Loucy (cell line): Measurements from ENCODE around the gene KRT77.

ENCODE experiments used
- H2AFZ ChIP-seq: fragments of 200-600 bp; sonication (generic); 2 replicates; pipeline ENCODE4 v1.6.0; 2016; ENCODE audit warnings: antibody characterized with exemption, mild to moderate bottlenecking, low read length, moderate library complexity
- H3F3A ChIP-seq: fragments of 200-600 bp; 2 replicates; pipeline ENCODE4 v1.6.0; 2016; ENCODE audit warnings: antibody characterized with exemption, low read depth, mild to moderate bottlenecking
- H3K27me3 ChIP-seq: fragments of 200-600 bp; sonication (generic); 2 replicates; pipeline ENCODE4 v1.6.1; 2014; ENCODE audit warnings: low read length, mild to moderate bottlenecking; ENCODE audit not compliant: insufficient read depth, poor library complexity, severe bottlenecking
- H3K36me3 ChIP-seq: fragments of 200-600 bp; sonication (generic); 2 replicates; pipeline ENCODE4 v1.6.1; 2016; ENCODE audit warnings: low read length; ENCODE audit not compliant: insufficient read depth
- H3K4me1 ChIP-seq: fragments of 200-600 bp; sonication (generic); 2 replicates; pipeline ENCODE4 v1.5.1; 2014; ENCODE audit warnings: low read length, mild to moderate bottlenecking; ENCODE audit not compliant: insufficient read depth, poor library complexity, severe bottlenecking
- H3K4me2 ChIP-seq: fragments of 200-600 bp; sonication (generic); 2 replicates; pipeline ENCODE4 v1.6.0; 2014; ENCODE audit warnings: antibody characterized with exemption, low read length, low read depth, mild to moderate bottlenecking; ENCODE audit not compliant: poor library complexity, severe bottlenecking
- H3K4me3 ChIP-seq: fragments of 200-600 bp; sonication (generic); 2 replicates; pipeline ENCODE4 v1.5.1; 2014; ENCODE audit warnings: low read length, mild to moderate bottlenecking, mixed read lengths; ENCODE audit not compliant: poor library complexity, severe bottlenecking
- H3K79me2 ChIP-seq: fragments of 200-600 bp; sonication (generic); 2 replicates; pipeline ENCODE4 v1.6.1; 2014; ENCODE audit warnings: low read length; ENCODE audit not compliant: insufficient read depth
- H3K9ac ChIP-seq: fragments of 200-600 bp; sonication (generic); 2 replicates; pipeline ENCODE4 v1.6.0; 2014; ENCODE audit warnings: mild to moderate bottlenecking, low read depth, low read length, moderate library complexity; ENCODE audit not compliant: poor library complexity, severe bottlenecking
- H3K9me2 ChIP-seq: fragments of 200-600 bp; sonication (generic); replicated peaks from 2 replicates; pipeline ENCODE4 v1.6.1; 2016; ENCODE audit warnings: low read depth, low read length, mixed read lengths
- H3K9me3 ChIP-seq: fragments of 200-600 bp; sonication (generic); 2 replicates; pipeline ENCODE4 v1.6.1; 2014; ENCODE audit warnings: mild to moderate bottlenecking, antibody characterized with exemption, low read length, low read depth; ENCODE audit not compliant: insufficient read depth
- H4K20me1 ChIP-seq: fragments of 200-600 bp; sonication (generic); 2 replicates; pipeline ENCODE4 v1.6.0; 2014; ENCODE audit warnings: antibody characterized with exemption, low read length, mild to moderate bottlenecking; ENCODE audit not compliant: insufficient read depth, poor library complexity, severe bottlenecking
- CTCF ChIP-seq: fragments of 200-600 bp; sonication (generic); conservative IDR thresholded peaks from 2 replicates; pipeline ENCODE4 v1.5.1; 2014; ENCODE audit warnings: mild to moderate bottlenecking, antibody characterized with exemption, low read length
- EZH2phosphoT487 ChIP-seq: fragments of 200-600 bp; IDR thresholded peaks from 2 replicates; pipeline ENCODE4 v1.6.1; 2018; ENCODE audit warnings: antibody characterized with exemption, mild to moderate bottlenecking, moderate library complexity, borderline replicate concordance

The KRT77 gene

DNA sequence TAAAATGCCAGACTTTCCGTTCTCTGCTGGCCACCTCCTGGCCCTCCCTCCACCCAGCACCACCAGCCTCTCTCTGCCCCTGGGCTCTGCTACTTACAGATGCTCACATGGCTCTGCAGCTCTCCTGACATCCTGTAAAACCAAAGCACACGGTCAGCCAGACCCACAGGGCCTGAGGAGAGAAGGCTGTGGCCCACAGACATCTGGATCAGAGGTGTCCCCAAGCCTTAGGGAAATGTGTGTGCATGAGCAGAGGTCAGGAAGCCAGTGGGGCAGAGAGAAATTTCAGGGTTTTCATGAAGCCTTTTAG, 11.5 kb downstream of the KRT77 start:
- Histone ChIP-seq H3K9ac (no peak overlapping the region), H3K27me3 (no peaks in the 10 kb centered on the region), H2AFZ (no peak overlapping the region), H3K79me2 (no peaks in the 10 kb centered on the region), H3K4me3 (no peak overlapping the region), H3K9me2 (no peaks in the 10 kb centered on the region), H3F3A (no peaks in the 10 kb centered on the region), H4K20me1 (no peaks in the 10 kb centered on the region), H3K36me3 (no peaks in the 10 kb centered on the region), H3K9me3 (no peaks in the 10 kb centered on the region), H3K4me2 (no peak overlapping the region), H3K4me1 (peaks cover 20% of the 10 kb centered on the region)
- TF ChIP-seq EZH2phosphoT487 (no peak), CTCF (no peak)

DNA sequence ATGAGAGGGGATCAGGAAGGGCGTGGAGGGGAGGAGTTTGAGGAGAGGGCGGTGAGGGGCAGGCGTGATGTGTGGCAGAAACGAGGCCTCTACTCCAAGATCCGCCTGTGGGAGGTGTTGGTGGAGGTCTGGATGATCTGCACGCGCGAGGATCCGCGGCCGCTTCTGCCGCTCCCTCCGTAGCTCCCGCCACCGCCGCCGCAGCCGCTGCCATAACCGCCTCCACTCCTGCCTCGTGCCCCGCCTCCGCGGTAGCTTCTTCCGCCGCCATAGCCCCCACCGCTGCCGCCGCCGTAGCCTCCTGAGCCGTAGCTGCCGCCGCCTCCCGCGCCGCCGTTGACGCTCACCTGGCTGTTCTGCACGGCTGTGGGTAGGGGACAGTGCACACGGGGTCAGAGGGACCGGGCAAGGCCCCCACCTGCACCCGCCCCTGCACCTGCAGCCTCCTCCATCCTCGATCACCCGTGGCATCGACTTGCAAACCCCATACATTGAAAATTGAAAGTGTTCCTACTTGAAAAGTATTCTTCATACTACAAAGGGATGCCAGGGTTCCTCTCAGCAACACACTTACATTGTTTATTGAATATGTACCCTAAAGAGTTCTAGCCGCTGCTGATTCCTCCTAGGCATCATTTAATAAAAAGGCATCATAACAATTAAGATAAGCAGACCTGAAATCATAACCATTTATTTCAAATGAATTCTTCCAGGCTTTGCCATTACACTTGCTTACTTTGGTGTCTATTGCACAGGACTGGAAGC, 12.1 kb downstream of the KRT77 start:
- TF ChIP-seq CTCF (no peak), EZH2phosphoT487 (no peak)
- Histone ChIP-seq H3K9me2 (no peaks in the 10 kb centered on the region), H3F3A (no peaks in the 10 kb centered on the region), H3K4me2 (no peak overlapping the region), H2AFZ (no peak overlapping the region), H3K36me3 (no peaks in the 10 kb centered on the region), H3K27me3 (no peaks in the 10 kb centered on the region), H3K79me2 (no peaks in the 10 kb centered on the region), H3K9me3 (no peaks in the 10 kb centered on the region), H3K4me1 (peaks cover 20% of the 10 kb centered on the region), H4K20me1 (no peaks in the 10 kb centered on the region), H3K4me3 (no peak overlapping the region), H3K9ac (no peak overlapping the region)

DNA sequence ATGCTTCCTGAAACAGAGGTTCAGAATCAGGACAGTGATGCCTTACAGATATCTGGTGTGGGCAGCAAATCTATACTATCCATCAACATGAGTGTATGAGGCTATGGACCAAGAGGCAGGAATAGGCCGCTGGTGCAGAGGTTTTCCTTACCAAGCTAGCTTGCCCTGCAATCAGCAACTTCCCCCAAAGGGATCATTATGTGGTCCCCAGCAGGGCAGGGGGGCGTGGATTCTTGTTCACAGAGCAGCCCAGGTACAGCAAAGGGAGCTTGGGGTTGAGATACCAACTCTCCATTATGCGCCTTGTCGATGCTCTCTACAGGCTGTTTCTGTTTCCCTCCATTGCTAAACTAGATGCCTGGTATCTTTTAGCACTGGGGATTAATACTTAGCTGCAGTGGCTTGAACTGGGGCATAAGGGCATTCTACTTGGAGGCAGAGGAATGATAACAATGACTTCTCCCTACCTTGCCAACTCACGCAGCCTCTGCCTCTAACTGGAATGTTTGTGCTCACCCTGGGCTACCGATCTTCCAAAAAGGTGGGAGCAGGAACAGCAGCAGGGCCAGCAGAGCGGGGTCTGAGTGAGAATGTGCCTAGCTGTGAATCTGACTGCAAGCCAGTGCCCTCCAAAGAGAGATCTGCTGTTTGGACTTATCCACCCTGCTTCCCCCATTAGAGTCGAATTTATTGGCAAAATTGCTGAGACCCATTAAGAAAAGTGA, 12.8 kb downstream of the KRT77 start:
- Histone ChIP-seq H3F3A (no peaks in the 10 kb centered on the region), H3K9me3 (no peaks in the 10 kb centered on the region), H3K9ac (no peak overlapping the region), H3K4me2 (no peak overlapping the region), H3K4me3 (no peak overlapping the region), H4K20me1 (no peaks in the 10 kb centered on the region), H3K27me3 (no peaks in the 10 kb centered on the region), H3K4me1 (peaks cover 20% of the 10 kb centered on the region), H2AFZ (no peak overlapping the region), H3K36me3 (no peaks in the 10 kb centered on the region), H3K79me2 (no peaks in the 10 kb centered on the region), H3K9me2 (no peaks in the 10 kb centered on the region)
- no peak for TF ChIP-seq EZH2phosphoT487
- TF ChIP-seq CTCF, result no peak
